GM19240 (cell line): Measurements from ENCODE around the gene DKK3.

Experiments used
- DNase-seq: peaks from one replicate; pipeline ENCODE4 v3.0.0; 2011; ENCODE audit warnings: low spot score; ENCODE audit not compliant: insufficient read length

DKK3 gene

DNA sequence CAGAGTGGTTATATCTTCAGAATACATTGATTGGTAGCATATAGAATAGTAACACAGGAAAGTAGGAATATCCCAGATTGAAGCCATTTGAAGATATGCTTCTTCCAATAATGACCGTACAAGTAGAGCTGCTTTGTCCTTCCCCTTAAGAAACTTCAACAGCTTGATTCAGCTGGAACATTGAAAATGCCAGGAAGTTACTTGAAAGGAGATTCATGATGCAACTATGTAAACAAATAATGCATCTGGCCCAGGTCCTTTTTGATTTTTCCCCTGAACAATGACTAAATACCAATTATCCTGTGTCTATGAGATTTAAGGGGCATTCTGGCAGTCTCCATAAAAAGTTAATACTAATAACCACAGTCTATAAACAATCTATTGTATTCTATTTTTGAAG lies 3.0 kb downstream of the DKK3 start:
- DNase-seq, result no peak

DNA sequence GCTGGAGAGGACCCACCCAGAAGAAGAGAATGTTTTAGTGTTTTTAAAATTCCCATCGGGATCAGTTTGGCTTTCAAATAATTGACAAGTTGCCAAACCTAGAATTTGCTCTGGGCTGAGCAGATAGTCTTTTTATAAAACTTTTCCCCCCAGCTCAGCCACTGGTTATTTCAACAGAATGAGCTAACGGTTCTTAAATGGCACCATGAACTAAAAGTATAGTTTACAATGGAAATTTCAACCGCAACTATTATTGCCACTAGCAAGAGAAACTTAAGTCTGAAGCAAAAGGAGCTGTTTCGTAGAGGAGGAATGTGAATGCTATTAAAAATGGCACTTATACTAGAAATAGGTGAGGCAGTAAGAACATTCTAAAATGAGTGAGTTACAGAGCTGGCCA lies 3.4 kb downstream of the DKK3 start:
- no peak for DNase-seq

DNA sequence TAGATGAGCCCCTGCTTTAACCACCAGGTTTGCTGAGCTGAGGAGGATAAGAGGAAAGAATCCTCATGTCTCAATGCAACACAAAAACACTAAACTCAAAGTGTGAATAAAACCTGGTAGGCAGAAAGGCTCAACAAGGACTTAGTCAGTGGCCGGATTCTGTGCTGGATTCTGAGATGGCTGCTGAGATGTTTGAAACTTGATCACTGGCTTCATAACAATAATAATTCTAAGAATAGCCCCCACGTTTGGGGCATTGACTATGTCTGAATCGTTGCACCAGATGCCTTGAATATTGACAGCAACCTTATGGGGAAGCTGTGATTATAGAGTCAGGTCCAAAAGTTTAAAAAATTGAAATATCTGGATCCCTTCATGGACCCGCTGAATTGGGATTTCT lies 4.6 kb downstream of the DKK3 start:
- DNase-seq, result no peak

DNA sequence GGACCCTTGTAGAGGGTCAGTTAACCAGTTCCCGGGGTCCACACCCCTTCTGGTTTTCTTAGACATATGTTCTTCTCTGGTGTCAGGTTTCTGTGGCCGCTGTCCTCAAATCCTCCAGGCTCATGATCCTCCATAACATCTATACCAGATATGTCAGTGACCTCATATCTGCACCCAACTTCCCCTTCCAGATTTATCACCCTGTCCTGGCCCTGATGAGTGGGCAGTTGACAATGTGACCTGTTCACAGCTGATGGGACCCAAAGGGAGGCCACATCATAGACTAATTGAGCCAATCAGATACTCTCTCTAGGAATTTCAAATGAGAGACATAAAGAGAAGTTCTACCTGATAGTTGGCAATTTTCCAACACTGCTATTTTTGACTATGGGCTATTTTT lies 5.1 kb downstream of the DKK3 start:
- no peak for DNase-seq

DNA sequence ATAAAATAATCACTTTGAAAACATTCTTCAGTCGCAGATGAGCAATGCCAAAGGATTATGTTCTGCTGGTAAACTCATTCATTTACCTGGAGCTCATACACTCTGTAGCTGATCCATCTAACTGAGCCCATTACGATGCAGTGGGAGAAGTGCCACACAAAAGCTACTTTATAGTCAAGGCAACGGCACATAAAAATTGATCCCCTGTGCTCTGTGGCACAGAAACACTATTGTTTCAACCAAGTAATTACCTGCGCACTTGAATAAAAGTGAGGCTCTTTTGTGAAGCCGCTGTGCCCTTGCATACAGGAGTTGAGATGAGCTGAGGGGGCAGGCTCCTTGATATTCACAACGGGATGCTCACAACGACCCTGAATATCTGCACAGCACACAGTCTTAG lies 7.2 kb downstream of the DKK3 start:
- no peak for DNase-seq

DNA sequence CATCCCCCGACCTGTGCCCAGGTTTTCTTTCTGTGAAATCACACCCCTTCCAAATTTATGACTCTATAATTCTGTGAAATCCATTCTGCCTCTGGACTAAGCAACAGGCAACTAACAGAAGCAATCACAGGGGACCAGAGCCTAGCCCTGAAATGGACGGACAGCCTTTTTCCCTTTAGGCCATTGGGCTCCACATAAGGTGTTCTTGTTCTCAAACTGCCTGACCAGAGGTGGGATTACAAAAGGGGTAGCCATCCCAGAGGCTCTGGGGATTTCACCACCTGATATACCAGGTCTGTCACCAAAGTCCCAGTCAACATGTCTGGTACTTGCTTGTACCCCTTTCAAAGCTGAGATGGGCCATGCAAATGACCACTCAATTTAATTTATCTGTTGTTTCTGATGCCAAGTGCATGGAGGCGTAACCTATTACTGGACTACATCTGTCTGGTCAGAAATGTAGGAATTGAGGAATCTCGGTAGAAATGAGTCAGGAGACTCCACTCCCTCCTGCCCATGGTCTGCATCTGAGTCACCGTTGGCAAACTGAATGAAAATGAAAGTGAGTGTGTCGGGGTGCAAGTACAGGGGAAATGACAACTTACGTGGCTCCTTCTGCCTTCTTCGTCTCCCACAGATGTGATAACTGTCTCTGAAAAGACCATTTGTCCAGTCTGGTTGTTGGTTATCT lies 10.2 kb downstream of the DKK3 start:
- DNase-seq, result no peak

DNA sequence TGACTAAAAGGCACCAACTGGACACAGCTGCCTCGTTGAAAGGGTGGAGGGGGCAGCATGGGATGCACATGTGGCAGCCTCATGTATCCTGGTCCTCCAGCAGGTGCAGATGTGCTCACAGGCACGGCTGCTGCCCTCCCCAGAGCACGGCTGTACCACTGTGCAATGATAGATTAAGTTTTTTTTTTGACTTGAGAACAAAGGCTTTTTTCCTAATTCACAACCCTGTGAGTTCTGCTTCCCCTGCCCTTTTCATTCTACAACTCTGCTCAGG lies 11.4 kb downstream of the DKK3 start:
- DNase-seq, result no peak

DNA sequence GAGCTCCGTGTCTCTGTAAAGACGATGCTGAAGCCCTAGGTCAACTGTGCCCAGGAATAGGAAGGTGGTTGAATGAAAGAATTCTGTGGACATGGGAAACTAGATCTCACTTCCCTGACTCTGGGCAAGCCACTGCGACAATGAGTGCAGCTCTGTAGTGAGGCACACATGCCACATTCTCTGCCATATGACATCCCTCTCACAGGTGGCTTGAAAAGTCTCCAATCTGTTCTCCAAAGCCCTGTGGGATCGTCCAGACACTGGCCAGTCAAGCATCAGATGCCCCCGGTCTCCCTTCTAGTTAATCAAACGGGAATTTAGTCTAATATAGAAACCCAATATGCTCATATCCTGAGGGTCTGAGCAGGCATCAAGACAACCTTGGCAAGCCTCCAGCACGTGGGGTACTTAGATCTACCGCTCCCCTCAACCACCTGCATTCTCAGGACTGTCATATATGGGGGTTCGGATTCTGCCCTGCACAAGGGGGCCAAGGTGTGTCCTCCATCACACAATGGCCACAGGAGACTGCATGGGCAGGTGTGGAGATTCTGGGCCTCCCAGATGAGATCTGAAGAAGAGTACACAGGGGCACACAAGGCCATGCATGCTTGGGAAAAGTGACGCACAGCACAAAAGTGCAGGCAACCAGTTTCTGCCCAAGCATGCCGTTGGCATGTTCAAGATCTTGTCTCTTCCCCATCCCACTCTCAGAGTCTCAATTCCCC lies 11.9 kb downstream of the DKK3 start:
- no peak for DNase-seq

DNA sequence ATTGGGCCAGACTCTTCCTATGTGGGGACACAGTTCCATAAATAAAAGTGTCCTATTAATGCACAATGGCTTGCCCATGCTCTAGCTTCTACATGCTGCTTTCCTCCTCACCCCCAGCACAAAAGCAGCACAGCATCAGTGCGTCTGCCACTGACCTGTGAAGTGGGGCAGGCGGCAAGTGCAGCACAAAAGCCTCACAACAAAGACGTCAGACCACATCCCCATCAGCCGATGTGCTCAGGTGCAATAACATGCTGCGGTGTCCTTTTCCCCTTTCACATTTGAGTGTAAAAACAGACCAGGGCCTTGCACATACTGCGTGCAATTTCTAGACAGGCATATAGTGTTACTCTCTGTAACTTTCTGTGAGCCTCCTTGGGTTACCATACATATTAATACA lies 12.8 kb downstream of the DKK3 start:
- DNase-seq, result no peak

DNA sequence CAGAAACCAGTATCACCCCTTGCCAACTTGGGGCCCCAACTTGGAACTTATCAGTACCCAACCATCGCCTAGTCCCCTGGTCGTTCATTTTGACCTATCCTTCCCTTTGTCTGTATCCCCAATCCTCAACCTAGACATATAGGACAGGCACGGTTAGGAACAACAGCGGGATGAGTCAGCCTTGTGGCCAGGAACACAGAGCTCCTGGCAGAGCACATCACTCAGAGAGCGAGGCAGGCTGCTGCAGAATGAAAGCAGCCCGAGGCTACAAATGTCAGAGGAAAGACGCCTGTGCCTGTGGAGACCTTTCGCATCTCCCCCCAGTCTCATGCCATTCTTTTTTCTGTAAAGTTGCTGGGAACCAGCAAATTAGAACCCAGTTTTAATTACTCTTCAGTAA lies 14.6 kb downstream of the DKK3 start:
- DNase-seq, result no peak

DNA sequence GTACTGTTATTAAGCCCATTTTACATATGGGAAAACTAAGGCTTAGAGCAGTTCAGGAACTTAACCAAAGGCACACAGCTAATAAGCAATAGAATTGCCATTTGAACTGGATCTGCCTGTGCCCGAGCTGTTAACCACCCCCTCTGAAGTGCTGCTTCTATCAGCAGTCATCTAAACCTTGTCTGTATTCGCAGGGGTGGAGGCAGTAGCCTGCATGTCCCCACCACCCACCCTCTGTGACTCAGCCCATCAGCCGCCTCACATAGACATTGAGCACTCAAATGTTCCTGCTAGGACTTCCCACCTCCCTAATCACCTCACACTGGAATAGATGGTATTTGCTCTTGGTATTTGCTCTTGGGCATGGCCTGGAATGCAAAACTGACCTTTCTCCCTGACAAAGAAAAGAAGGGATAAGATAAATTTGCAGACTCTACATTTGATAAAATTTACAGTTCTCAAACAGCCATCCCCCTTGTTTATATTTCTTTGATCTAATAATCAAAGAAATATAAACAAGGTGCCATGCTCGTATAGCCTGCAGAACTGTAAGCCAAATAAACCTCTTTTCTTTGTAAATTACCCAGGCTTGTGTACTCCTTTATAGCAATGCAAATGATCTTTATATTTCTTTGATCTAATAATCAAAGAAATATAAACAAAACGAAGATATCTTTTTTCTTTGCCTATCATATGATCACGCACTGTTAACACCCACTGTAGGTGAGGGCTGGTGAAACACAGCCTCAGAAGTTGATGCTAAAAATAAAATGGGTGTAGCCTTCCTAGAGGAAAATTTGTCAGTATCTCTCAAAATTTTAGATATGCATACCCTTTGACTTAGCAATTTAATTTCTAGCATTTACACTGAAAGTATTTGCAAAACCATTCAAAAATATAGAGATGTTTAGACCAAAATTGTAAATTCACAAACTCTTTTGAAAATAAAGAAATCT lies 15.9 kb downstream of the DKK3 start:
- no peak for DNase-seq

DNA sequence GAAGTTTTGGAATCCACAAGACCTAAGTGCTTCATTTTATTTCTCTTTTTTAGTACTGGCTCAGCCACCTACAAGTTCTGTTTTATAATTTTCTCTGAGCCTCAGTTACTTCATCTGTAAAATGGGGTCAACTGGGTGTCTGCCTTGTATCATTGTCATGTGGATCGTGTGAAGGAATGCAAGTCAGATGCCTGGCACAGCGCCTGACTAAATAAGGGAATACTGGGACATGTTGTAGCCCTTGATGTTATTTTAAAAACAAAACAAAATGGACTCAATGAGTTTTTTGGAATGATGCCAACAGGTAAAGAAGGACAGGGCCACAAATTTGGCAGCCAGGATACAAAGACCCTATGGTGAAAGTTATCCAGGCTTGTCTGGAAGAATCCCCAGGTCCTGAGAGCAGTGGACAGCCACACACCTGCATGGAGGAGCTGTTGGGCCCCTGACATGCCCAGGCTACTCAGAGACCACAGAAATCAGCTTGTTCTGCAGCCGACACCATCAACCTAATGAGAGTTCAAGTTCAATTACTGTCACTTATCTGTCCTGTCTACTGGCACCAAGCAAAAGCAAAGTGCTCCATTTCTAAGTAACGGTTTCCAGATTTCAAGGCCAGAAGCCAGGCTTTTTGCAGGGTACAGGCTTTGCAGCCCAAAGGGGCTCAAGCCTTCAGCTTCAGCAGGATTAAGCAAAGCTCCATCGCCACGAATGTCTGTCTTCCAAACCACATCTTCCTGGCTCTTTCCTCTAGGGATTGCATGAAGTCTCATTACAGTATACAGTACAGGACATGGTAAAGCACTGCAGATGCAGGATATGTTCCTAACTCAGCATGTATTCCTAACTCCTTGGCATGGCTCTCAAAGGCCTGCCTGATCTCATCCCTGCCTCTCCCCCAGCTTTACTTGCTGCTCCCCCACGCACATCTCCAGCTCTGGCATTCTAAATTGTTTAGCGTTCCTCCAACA lies 18.4 kb downstream of the DKK3 start:
- no peak for DNase-seq

DNA sequence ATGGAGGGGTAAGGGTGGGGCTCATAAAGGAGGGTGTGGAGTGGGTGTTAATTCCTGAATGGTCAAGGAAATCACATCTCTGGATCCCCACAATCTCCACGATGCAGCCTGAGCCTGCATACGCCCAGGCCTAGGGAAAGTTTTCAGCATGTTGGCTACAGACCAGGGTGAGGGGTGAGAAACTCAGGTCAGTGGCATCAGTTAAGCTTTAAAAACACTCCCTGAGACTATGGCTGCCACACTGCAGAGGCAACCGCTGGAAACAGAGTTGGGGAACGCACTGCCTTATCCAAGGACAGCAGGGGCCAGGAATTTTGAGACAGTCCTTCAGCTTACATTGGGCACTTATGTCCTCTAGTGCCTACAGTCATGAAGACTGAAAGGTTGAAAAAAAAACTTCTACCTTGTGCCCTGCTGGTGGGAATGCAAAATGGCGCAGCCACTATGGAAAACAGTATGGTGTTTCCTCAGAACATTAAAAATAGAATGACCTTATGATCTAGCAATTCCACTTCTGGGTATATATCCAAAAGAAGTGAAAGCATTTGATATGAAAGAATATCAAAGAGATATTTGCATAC lies 19.7 kb downstream of the DKK3 start:
- DNase-seq, result no peak

DNA sequence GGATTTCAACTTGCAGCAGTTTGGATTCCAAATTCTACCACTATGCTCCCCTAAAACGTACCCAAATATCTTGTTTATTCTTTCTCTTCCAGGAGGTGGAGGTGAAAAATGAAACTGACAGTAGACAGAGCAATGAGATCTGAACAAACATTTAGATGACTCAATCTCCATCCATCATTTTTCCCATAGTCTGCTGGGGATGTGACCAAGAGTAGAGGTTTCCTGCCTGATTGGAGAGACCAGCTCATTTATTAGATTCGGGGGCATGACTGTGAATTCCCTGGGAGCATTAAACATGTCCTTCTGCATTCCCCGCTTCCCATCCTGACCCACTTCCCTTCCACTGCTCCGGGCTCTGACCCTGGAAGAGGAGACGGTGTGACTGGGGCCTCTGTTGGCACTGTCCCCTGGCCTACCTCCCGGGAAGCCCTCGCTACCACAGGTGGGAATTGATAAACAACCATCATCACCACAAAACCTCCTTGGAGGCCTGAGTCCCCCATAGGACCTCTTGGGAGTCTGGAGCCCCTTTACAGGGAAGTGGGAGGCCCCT lies 20.3 kb downstream of the DKK3 start:
- DNase-seq, result no peak

DNA sequence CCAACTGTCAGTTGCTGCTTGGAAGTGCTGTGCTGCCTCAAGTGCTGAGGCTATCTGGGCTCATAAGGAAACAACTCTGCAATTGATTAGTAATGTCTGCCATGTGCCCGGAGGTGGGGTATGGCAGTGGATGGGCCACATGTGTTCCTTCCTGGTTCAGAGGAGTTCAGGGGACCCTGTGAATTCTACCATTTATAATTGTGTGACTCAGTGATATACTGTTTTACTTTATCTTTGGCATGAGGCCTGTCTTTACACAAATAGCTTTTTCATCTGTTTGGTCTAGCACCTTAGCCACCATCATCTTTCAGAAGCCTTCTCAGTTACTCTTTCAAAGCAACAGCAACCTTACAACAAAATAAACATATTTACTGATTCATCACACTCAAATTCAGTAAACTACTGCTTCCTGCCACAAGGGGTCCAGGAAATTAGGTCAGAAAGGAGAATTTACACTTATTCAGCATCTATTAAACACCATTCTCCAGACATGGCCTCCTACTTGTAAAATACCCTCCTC lies 20.9 kb downstream of the DKK3 start:
- DNase-seq, result no peak

DNA sequence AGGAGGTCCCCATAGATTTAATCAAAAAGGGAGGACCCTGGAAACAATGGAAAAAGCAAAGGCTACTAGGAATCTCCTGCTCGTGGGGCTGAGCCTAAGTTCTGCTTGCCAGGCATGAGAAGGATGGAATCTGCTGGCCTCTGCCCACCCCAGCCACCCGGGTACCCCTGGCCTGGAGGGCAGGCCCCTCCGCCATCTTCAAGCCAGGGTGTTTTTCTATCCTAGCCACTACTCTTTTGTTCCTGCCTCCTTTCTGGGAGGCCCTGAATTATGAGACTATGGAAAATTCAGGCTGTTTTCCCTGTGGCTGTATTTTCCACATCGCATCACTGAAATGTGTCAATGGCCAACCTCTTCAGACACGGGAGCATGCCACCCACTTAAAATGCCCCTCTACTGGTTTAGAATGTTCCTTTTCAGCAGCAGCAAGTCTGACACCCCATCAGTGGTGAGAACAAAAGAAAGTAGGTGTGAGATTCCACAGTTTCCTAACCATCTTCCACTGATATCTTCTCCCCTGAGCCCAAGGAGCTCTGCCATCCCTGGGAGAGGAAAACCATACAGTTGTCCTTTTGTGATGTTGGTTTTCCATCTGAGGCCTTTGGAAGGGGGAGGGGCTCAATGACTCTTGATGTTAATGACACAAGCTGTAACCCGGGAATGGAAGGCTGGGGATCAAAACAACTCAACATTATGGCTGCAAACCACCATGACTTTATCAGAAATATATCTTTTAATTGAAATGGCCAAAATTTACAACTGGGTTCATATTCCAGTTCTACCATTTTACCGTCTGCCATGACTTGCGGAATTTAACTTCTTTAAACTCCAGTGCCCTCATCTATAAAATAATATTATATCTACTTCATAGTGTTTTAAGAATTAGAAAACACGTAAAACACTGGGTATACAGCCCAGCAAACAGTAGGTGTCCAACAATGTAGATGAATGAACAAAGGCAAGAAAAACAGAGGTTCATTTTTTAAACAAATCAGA lies 22.2 kb downstream of the DKK3 start:
- no peak for DNase-seq

DNA sequence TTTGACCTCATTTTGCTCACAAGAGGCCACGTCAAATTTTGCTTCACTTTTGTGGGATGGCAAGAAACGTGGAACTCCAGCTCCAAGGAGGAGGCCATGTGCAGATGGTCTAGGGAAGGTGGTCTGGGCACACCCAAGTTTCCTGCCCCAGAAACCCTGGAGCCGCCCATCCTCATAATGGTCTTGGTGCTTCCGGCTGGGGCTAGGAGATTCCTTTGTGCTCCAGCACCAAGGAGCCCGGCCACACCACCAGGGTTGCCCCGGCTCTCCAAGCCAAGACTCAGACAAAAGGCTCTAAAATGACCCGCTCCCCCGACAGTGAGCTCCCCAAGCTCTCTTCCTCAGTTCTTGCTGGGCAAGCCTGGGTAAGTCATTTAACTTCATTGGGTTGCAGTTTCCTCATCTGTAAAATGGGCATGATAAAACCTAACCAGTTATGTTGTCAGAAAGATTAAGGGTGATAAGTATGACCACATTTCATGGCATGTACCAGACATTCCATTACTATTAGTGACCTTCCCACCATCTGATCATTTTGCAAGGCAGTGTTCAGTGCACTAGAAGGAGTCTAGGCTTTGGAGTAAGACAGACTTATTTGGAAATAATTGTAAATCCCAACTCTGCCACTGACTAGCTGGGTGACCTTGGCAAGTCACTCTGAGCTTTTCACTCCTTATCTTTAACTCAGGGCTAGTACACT lies 23.3 kb downstream of the DKK3 start:
- no peak for DNase-seq

DNA sequence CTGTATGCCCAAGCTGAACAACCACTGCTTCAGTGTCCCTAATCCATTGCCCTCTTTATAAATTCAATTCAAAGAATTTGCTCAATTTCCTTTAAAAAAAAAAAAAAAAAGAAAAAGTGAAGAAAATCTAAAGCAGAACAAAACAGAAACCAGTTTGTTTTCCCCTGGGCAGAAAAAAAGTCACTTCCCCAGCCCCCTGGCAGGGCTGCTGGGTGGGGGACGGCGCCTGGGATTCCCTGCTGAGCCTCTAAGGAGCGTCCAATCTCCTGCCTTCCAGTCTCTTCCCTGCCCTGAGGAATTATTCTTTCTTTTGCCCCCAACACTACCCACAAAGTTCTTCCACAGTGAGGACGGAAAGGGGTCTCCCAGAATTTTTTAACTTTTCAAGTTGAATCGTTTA lies 23.9 kb downstream of the DKK3 start:
- DNase-seq, result no peak

DNA sequence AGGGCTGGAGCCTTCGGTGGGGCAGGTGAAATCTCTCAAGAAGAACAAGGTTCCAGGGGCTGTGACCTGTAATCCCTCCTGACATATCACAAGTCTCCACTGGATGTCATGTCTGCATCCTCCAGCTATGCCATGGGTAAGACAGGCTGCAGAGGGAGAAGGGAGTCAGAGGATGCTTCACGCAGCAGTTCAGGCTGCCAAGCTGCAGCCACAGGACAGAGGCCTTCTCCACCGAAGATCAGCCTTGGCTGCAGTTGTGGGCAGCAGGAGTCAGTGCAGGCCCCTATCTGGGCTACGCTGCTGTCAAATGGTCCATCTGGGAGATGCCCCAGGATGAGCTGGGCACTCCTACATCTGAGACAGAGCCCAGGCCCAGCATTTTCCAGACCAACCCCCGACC lies 25.0 kb downstream of the DKK3 start:
- no peak for DNase-seq
